ENCODE measurements around the gene GPC5.

DNA sequence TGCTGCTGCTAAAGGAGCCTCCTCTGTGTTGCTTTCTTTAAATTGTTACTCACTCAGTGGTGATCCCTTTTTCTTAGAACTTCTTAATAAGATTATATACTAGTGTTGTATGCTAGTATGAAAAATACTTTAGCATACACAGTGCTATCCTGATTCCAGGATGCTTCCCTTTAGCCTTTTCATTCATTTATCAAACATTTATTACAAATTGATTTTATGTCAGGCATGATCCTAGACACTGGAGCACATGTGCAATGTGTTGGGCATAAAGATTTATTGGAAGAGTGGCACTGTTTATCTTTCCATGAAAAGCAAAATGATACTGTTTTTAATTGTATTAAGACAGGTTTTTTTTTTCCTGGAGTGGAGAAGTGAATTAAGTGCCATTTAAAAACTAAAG lies 249.6 kb downstream of the GPC5 start:
- TF ChIP-seq CTCF (IDR thresholded peaks at IDR 0.05; ENCODE audit: low read length) (no peak), EZH2 (IDR thresholded peaks at IDR 0.05; ENCODE audit: borderline replicate concordance, low read length) (no peak)

Data from OCI-LY1 (cell line).